Naive thymus-derived CD4-positive, alpha-beta T cell (primary cell): ENCODE data around the gene PROS1. TPM values are rescaled to one million over a fixed set of nuclear protein-coding genes. Genes with fewer than 3 reads are reported as not detected.
"Not testable (repeated sequence)": the region's sequence is repeated elsewhere in the genome, so short reads cannot be mapped to it uniquely, and the experiment has no call there.

ENCODE experiments used
- ATAC-seq: fragments of 150-1000 bp; cut with Tn5 transposase; 2 replicates; pipeline ENCODE4 v1.10.0; 2021; ENCODE audit warnings: mild to moderate bottlenecking, moderate library complexity
- CTCF ChIA-PET: fragments of 350-600 bp; sonication (Branson Sonifier 250); formaldehyde crosslinking; loops from one replicate; lab custom pipeline; 2021; ENCODE audit warnings: antibody characterized with exemption; lab: Charles Lee
- POLR2A ChIA-PET: fragments of 350-600 bp; sonication (Branson Sonifier 250); formaldehyde crosslinking; loops from one replicate; lab custom pipeline; 2021; ENCODE audit warnings: antibody characterized with exemption, inconsistent platforms; lab: Charles Lee
- DNase-seq, 9 donors: peaks; one replicate each; pipeline versions ENCODE4 v3.0.0 to v3.0.0-alpha.2; 2020 to 2022; ENCODE audit warnings: mixed read lengths in 1 of 9
- H3K27ac ChIP-seq: one replicate; pipeline ENCODE4 v1.7.0; 2013; ENCODE audit warnings: mild to moderate bottlenecking, low read depth, low read length, moderate library complexity
- H3K27me3 ChIP-seq, 2 donors: one replicate each; pipeline ENCODE4 v1.7.0; 2013; ENCODE audit warnings: low read length in 2 of 2, mild to moderate bottlenecking in 2 of 2, moderate library complexity in 2 of 2; ENCODE audit not compliant: control insufficient read depth in 2 of 2, insufficient read depth in 2 of 2
- H3K36me3 ChIP-seq, 3 experiments: 1 replicate in 2 of 3; 2 replicates in 1 of 3; pipeline ENCODE4 v1.7.0; 2013; ENCODE audit warnings: low read length in 3 of 3, mild to moderate bottlenecking in 3 of 3, moderate library complexity in 1 of 3; ENCODE audit not compliant: insufficient read depth in 3 of 3, control insufficient read depth in 2 of 3
- H3K4me1 ChIP-seq, 2 donors: one replicate each; pipeline ENCODE4 v1.7.0; 2013; ENCODE audit warnings: low read length in 2 of 2, mild to moderate bottlenecking in 2 of 2, moderate library complexity in 1 of 2; ENCODE audit not compliant: control insufficient read depth in 2 of 2, insufficient read depth in 2 of 2
- H3K4me3 ChIP-seq: 2 replicates; pipeline ENCODE4 v1.7.0; 2013; ENCODE audit warnings: mild to moderate bottlenecking, low read length
- H3K9me3 ChIP-seq, 3 experiments: 1 replicate in 2 of 3; 2 replicates in 1 of 3; pipeline ENCODE4 v1.7.0; 2013; ENCODE audit warnings: low read length in 3 of 3; ENCODE audit not compliant: control insufficient read depth in 2 of 3
- H3K27ac Mint-ChIP-seq, 9 donors: one replicate each; pipeline ENCODE4 v1.8.0; 2020 to 2022; ENCODE audit warnings: mixed read lengths in 9 of 9, mild to moderate bottlenecking in 8 of 9, moderate library complexity in 5 of 9, inconsistent platforms in 2 of 9
- H3K27me3 Mint-ChIP-seq, 5 donors: one replicate each; pipeline ENCODE4 v1.8.0; 2021 to 2022; ENCODE audit warnings: mixed read lengths in 5 of 5, mild to moderate bottlenecking in 1 of 5
- H3K36me3 Mint-ChIP-seq, 5 donors: one replicate each; pipeline ENCODE4 v1.8.0; 2020 to 2022; ENCODE audit warnings: mixed read lengths in 5 of 5, mild to moderate bottlenecking in 3 of 5, inconsistent platforms in 1 of 5
- H3K4me1 Mint-ChIP-seq, 7 donors: one replicate each; pipeline ENCODE4 v1.8.0; 2020 to 2022; ENCODE audit warnings: mixed read lengths in 7 of 7, mild to moderate bottlenecking in 3 of 7, inconsistent platforms in 1 of 7
- H3K4me3 Mint-ChIP-seq, 10 donors: one replicate each; pipeline ENCODE4 v1.8.0; 2020 to 2022; ENCODE audit warnings: mild to moderate bottlenecking in 10 of 10, mixed read lengths in 10 of 10, moderate library complexity in 6 of 10, inconsistent platforms in 2 of 10
- H3K9me3 Mint-ChIP-seq, 11 donors: one replicate each; pipeline ENCODE4 v1.8.0; 2020 to 2022; ENCODE audit warnings: mixed read lengths in 11 of 11, mild to moderate bottlenecking in 4 of 11, inconsistent platforms in 1 of 11, moderate library complexity in 1 of 11
- intact Hi-C, 2 donors: fragments of 100-400 bp; cut with micrococcal nuclease; formaldehyde crosslinking; loops; one replicate each; pipeline ENCODE4 v1.15.1; 2023
- polyA plus RNA-seq, 2 donors: library from polyadenylated mRNA; unstranded; fragments of 300-500 nt; fragmentation: Illumina TruSeq; gene quantifications; one replicate each; pipeline ENCODE4 v1.2.3, GENCODE V29; 2021
- total RNA-seq, 6 experiments: library from RNA in 5 of 6; stranded (reverse) in 5 of 6; gene quantifications; 1 replicate in 5 of 6; 2 replicates in 1 of 6; pipeline ENCODE4 v1.2.3 and lab custom pipeline; 2021 to 2026

The PROS1 gene
- total and polyA plus RNA-seq, 7 experiments from 2014 or later = 0.13 to 0.80 (median 0.54) TPM; not detected in 4

DNA sequence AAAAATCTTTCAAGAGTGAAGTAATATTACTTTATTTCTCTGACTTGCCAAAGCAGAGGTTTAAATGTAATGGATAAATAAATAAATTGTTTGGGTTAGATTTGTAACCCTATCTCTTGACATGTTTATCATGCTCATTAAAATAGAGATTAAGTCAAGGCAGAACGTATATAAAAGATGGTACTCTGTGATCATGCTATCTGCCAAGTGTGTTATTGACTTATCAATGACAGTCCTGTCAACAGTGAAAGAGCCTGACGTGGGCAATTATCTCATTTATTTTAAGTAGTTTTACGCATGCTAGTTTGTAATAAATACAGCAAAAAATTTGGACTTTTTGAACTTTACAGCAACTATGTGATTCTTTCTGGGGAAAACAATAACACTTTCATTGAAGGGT lies 43.7 kb downstream of the PROS1 start:
- Mint-ChIP-seq H3K9me3 (peaks cover 0 to 3% (median 0%) of the 10 kb centered on the region in 11 donors), H3K36me3 (no peaks in the 10 kb centered on the region), H3K4me3 (no peak overlapping the region), H3K4me1 (no peaks in the 10 kb centered on the region), H3K27me3 (peaks cover 0 to 6% (median 4%) of the 10 kb centered on the region in 5 donors), H3K27ac (no peak overlapping the region)
- Histone ChIP-seq H3K27ac (no peak overlapping the region), H3K36me3 (no peaks in the 10 kb centered on the region), H3K9me3 (no peaks in the 10 kb centered on the region), H3K4me3 (no peak overlapping the region), H3K27me3 (no peaks in the 10 kb centered on the region), H3K4me1 (no peaks in the 10 kb centered on the region)
- DNase-seq (no peak), ATAC-seq (no peak)
- intact Hi-C loops = no loop called here
- ChIA-PET POLR2A (no interaction called here), CTCF (no interaction called here)

DNA sequence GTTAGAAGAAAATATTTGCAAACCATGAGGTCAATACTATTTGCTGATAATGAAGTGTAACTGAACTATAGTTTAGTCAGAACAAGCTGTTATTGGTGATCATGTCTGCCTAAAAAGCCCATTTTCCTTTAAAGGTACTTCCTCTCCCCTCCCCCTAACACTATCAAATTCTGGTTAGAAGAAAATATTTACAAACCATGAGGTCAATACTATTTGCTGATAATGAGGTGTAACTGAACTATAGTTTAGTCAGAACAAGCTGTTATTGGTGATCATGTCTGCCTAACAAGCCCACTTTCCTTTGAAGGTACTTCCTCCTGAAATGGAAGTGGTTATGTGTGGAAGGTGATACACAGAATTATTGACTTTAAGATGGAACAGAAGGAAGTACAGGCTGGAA lies 46.9 kb downstream of the PROS1 start:
- no peaks in the 10 kb centered on the region for H3K4me1 ChIP-seq
- intact Hi-C loops = no loop called here
- H3K4me1 Mint-ChIP-seq = no peaks in the 10 kb centered on the region
- no peak overlapping the region for H3K27ac Mint-ChIP-seq
- no peak overlapping the region for H3K27ac ChIP-seq
- ATAC-seq = no peak
- no peak overlapping the region for H3K4me3 Mint-ChIP-seq
- DNase-seq = no peak
- H3K4me3 ChIP-seq = no peak overlapping the region
- H3K36me3 ChIP-seq = no peaks in the 10 kb centered on the region
- CTCF ChIA-PET = no interaction called here
- peaks cover 0 to 6% (median 4%) of the 10 kb centered on the region in 5 donors for H3K27me3 Mint-ChIP-seq
- H3K36me3 Mint-ChIP-seq = no peaks in the 10 kb centered on the region
- no peaks in the 10 kb centered on the region for H3K9me3 ChIP-seq
- POLR2A ChIA-PET = no interaction called here
- peaks cover 0 to 3% (median 0%) of the 10 kb centered on the region in 11 donors for H3K9me3 Mint-ChIP-seq
- no peaks in the 10 kb centered on the region for H3K27me3 ChIP-seq

DNA sequence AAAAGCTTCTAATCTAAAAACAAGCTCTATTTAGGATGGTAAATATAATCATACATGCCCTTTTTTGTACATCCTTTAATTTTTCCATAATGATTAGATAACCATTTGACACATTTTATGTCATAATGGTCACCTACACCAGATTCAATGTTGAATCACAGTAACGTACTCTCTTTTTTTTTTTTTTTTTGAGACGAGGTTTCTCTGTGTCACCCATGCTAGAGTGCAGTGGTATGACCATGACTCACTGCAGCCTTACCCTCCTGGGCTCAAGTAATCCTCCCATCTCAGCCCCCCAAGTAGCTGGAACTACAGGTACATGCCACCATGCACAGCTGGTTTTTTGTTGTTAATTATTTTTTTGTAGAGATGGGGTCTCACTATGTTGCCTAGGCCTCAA lies 49.2 kb downstream of the PROS1 start:
- Mint-ChIP-seq H3K27ac (no peak overlapping the region), H3K4me3 (no peak overlapping the region), H3K27me3 (peaks cover 0 to 5% (median 4%) of the 10 kb centered on the region in 5 donors), H3K9me3 (peaks cover 0 to 3% (median 0%) of the 10 kb centered on the region in 11 donors), H3K4me1 (no peaks in the 10 kb centered on the region), H3K36me3 (no peaks in the 10 kb centered on the region)
- H3K27ac ChIP-seq = no peak overlapping the region
- no peaks in the 10 kb centered on the region for H3K9me3 ChIP-seq
- intact Hi-C loops = no loop called here
- ATAC-seq (no peak), DNase-seq (no peak)
- ChIA-PET POLR2A (no interaction called here), CTCF (no interaction called here)
- no peaks in the 10 kb centered on the region for H3K4me1 ChIP-seq
- H3K4me3 ChIP-seq = no peak overlapping the region
- H3K36me3 ChIP-seq = no peaks in the 10 kb centered on the region
- H3K27me3 ChIP-seq = no peaks in the 10 kb centered on the region

DNA sequence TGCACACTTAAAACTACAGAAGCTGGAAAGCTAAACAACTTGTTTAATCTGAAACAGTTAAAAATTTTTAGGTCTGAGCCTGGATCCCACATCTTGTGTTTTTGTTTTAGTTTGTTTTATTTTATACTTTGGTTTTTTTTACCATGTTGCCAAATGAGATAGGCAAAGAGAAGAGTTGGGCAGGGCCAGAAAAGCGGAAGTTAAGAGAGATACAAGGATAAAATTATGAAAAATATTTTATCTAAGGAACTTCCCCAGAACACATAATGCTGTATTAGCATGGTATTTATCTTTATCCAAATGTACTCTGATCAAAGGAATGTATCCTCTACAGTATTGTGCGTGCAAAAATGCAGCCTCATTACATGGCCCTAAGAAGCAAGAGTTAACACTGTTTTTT lies 50.7 kb downstream of the PROS1 start:
- Mint-ChIP-seq H3K27ac (no peak overlapping the region), H3K9me3 (peaks cover 0 to 3% (median 0%) of the 10 kb centered on the region in 11 donors), H3K27me3 (peaks cover 0 to 4% (median 0%) of the 10 kb centered on the region in 5 donors), H3K4me3 (no peak overlapping the region), H3K4me1 (no peaks in the 10 kb centered on the region), H3K36me3 (no peaks in the 10 kb centered on the region)
- intact Hi-C loops = no loop called here
- DNase-seq = no peak
- Histone ChIP-seq H3K4me1 (no peaks in the 10 kb centered on the region), H3K27me3 (no peaks in the 10 kb centered on the region), H3K27ac (no peak overlapping the region), H3K4me3 (no peak overlapping the region), H3K36me3 (no peaks in the 10 kb centered on the region), H3K9me3 (no peaks in the 10 kb centered on the region)
- ChIA-PET POLR2A (no interaction called here), CTCF (no interaction called here)
- ATAC-seq = no peak

DNA sequence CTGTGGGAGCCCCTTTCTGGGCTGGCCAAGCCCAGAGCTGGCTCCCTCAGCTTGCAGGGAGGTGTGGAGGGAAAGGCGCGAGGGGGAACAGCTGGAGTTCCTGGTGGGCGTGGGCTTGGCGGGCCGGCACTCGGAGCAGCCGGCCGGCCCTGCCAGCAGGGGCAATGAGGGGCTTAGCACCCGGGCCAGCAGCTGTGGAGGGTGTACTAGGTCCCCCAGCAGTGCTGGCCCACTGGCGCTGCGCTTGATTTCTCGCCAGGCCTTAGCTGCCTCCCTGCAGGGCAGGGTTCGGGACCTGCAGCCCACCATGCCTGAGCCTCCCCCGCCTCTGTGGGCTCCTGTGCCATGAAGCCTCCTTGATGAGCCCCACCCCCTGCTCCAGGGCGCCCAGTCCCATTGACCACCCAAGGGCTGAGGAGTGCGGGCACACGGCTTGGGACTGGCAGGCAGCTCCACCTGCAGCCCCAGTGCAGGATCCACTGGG lies 56.1 kb downstream of the PROS1 start:
- H3K4me1 ChIP-seq, intact Hi-C loops, H3K4me3 Mint-ChIP-seq, H3K27ac ChIP-seq, H3K27ac Mint-ChIP-seq, H3K9me3 ChIP-seq, H3K4me3 ChIP-seq, H3K36me3 ChIP-seq, POLR2A ChIA-PET, H3K4me1 Mint-ChIP-seq, H3K27me3 Mint-ChIP-seq, H3K27me3 ChIP-seq, H3K36me3 Mint-ChIP-seq, DNase-seq, CTCF ChIA-PET, ATAC-seq, H3K9me3 Mint-ChIP-seq: not testable (repeated sequence)

DNA sequence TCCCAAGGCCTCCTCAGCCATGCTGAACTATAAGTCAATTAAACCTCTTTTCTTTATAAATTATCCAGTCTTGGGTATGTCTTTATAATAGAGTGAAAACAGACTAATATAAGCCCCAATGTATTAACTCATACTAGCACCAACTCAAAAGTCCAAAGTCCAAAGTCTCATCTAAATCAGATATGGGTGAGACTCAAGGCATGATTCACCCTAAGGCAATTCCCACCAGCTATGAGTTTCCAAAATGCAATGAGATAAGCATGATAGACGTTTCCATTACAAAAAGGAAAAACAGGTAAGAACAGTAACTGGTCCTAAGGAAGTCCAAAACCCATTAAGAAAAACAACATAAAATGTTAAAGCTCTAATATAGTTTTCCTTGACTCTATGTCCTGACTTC lies 60.1 kb downstream of the PROS1 start:
- H3K4me1 Mint-ChIP-seq, H3K36me3 Mint-ChIP-seq, H3K27me3 ChIP-seq, H3K27ac Mint-ChIP-seq, H3K27ac ChIP-seq, H3K4me3 Mint-ChIP-seq, intact Hi-C loops, ATAC-seq, H3K27me3 Mint-ChIP-seq, H3K4me1 ChIP-seq, POLR2A ChIA-PET, H3K4me3 ChIP-seq, DNase-seq, H3K9me3 Mint-ChIP-seq, H3K36me3 ChIP-seq, H3K9me3 ChIP-seq, CTCF ChIA-PET: not testable (repeated sequence)

DNA sequence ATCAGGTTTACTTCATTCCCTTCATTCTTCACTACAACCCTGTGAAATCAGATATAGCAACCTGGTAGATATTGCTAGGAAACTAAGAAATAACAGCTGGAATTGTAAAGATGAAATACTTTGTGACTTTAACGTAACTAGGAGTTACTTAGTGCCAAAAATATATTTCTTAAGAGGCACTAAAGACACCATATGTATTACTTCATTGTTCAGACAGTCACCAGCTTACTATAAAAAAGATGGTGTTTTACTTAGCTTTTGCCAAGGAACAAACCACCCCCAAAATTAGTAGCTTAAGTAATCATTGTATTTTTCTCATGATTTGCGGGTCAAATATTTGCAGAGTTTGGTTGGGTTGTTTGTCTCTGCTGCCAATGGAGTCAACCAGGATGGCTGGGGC lies 62.5 kb downstream of the PROS1 start:
- Histone ChIP-seq H3K27ac (no peak overlapping the region), H3K27me3 (no peaks in the 10 kb centered on the region), H3K4me1 (no peaks in the 10 kb centered on the region), H3K4me3 (no peak overlapping the region), H3K36me3 (no peaks in the 10 kb centered on the region), H3K9me3 (no peaks in the 10 kb centered on the region)
- no peak overlapping the region for H3K27ac Mint-ChIP-seq
- no peaks in the 10 kb centered on the region for H3K36me3 Mint-ChIP-seq
- ChIA-PET POLR2A (no interaction called here), CTCF (no interaction called here)
- no peak overlapping the region for H3K4me3 Mint-ChIP-seq
- H3K27me3 Mint-ChIP-seq = no peaks in the 10 kb centered on the region
- intact Hi-C loops = no loop called here
- DNase-seq (no peak), ATAC-seq (no peak)
- no peaks in the 10 kb centered on the region for H3K4me1 Mint-ChIP-seq
- H3K9me3 Mint-ChIP-seq = peaks cover 0 to 9% (median 2%) of the 10 kb centered on the region in 11 donors
